ENCODE data around the gene UNC5CL.
"Not testable (repeated sequence)": the region's sequence is repeated elsewhere in the genome, so short reads cannot be mapped to it uniquely, and the experiment has no call there.

UNC5CL gene

DNA sequence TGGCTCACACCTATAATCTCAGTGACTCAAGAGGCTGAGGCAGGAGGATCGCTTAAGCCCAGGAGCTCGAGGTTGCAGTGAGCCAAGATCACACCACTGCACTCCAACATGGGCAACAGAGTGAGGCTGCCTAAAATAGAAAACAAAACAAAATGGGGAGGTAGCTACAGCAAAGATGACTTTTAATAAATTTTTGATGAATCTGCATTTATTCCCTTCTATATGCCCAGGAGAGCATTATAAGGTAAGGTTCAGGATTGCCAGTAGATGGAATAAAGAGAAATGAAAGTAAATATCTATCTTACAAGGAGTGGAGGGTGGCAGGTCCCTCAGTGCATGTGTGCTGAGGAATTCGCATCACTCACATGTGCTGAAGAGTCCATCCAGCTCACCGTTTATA lies 24.2 kb downstream of the UNC5CL start:
- Histone ChIP-seq H3K9ac (ENCODE audit: insufficient read length, low read depth) (no peak overlapping the region), H3K36me3 (ENCODE audit: insufficient read depth, insufficient read length, low read length) (no peaks in the 10 kb centered on the region), H3K27me3 (ENCODE audit: insufficient read depth, insufficient read length) (no peaks in the 10 kb centered on the region), H3K4me1 (ENCODE audit: insufficient read depth, insufficient read length) (peaks cover 2% of the 10 kb centered on the region), H3K4me3 (ENCODE audit: insufficient read length, low read depth) (no peak overlapping the region), H3K9me3 (ENCODE audit: insufficient read depth, low read length) (no peaks in the 10 kb centered on the region)
- TF ChIP-seq YY1 (IDR thresholded peaks at IDR 0.05; ENCODE audit: insufficient read depth, insufficient read length) (no peak), ZNF274 (IDR thresholded peaks at IDR 0.05; ENCODE audit: low read depth, low read length) (no peak), SUZ12 (IDR thresholded peaks at IDR 0.05; ENCODE audit: extremely low read depth, insufficient read depth, insufficient read length) (no peak)
- DNase-seq (ENCODE audit: low read depth, low spot score), result no peak

DNA sequence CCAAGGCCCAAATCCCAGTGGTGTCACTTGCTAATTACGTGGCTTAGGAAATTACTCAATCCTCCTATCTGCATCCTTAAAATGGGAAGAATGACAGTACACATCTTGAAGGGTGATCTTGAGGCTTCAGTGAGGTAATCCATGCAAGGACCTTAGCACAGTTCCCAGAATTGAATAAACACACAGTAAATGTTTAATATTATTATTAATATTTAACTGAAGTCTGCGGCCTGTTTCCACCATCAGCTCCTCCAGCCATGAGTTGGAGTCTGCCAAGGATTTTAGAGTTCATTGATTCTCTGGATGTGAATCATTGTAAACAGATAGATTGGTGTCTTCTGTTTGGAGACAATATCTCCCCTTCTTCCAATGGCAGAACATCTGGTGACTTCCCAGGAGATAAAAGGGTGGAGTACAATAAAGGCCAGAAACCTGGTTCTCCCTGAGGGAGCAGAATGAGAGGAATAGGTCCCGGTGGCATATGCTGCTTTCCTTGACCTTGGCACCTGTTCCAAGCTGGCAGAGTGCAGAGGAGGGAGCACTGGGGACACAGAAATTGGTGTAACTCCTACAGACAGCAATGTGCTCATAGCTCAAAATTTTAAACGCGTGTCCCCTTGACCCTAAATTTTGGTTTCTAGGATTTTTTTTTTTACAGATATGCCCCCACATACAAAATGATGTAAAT lies 25.4 kb downstream of the UNC5CL start:
- no peaks in the 10 kb centered on the region for H3K9me3 ChIP-seq (ENCODE audit: insufficient read depth, low read length)
- no peak overlapping the region for H3K9ac ChIP-seq (ENCODE audit: insufficient read length, low read depth)
- peaks cover 2% of the 10 kb centered on the region for H3K4me1 ChIP-seq (ENCODE audit: insufficient read depth, insufficient read length)
- H3K27me3 ChIP-seq (ENCODE audit: insufficient read depth, insufficient read length), result no peaks in the 10 kb centered on the region
- DNase-seq (ENCODE audit: low read depth, low spot score), result no peak
- H3K36me3 ChIP-seq (ENCODE audit: insufficient read depth, insufficient read length, low read length), result no peaks in the 10 kb centered on the region
- TF ChIP-seq ZNF274 (IDR thresholded peaks at IDR 0.05; ENCODE audit: low read depth, low read length) (no peak), YY1 (IDR thresholded peaks at IDR 0.05; ENCODE audit: insufficient read depth, insufficient read length) (no peak), SUZ12 (IDR thresholded peaks at IDR 0.05; ENCODE audit: extremely low read depth, insufficient read depth, insufficient read length) (no peak)
- no peak overlapping the region for H3K4me3 ChIP-seq (ENCODE audit: insufficient read length, low read depth)

DNA sequence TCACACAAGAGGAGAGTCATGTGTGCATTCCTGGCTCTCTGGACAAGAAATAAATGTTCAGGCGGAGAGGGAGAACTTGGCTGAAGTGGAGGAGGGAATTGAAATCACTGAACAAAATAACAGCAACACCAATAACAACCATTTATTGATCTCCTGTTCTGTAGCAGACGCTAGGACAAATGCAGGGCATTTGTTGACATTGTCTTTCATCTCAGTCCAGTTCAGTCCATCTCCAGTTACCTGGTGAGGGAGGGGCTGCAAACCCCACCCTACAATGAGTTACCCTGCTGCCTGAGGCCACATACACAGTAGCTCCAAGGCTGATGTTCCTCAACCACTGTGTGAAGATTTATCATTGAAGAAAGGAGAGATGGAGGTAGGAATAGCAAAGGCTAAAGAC lies 27.3 kb downstream of the UNC5CL start:
- no peak for TF ChIP-seq YY1 (IDR thresholded peaks at IDR 0.05; ENCODE audit: insufficient read depth, insufficient read length)
- no peak for TF ChIP-seq ZNF274 (IDR thresholded peaks at IDR 0.05; ENCODE audit: low read depth, low read length)
- no peak for TF ChIP-seq SUZ12 (IDR thresholded peaks at IDR 0.05; ENCODE audit: extremely low read depth, insufficient read depth, insufficient read length)
- peaks cover 2% of the 10 kb centered on the region for H3K4me1 ChIP-seq (ENCODE audit: insufficient read depth, insufficient read length)
- H3K4me3 ChIP-seq (ENCODE audit: insufficient read length, low read depth), result no peak overlapping the region
- H3K9ac ChIP-seq (ENCODE audit: insufficient read length, low read depth), result no peak overlapping the region
- DNase-seq (ENCODE audit: low read depth, low spot score), result no peak
- no peaks in the 10 kb centered on the region for H3K9me3 ChIP-seq (ENCODE audit: insufficient read depth, low read length)
- H3K36me3 ChIP-seq (ENCODE audit: insufficient read depth, insufficient read length, low read length), result no peaks in the 10 kb centered on the region
- no peaks in the 10 kb centered on the region for H3K27me3 ChIP-seq (ENCODE audit: insufficient read depth, insufficient read length)

DNA sequence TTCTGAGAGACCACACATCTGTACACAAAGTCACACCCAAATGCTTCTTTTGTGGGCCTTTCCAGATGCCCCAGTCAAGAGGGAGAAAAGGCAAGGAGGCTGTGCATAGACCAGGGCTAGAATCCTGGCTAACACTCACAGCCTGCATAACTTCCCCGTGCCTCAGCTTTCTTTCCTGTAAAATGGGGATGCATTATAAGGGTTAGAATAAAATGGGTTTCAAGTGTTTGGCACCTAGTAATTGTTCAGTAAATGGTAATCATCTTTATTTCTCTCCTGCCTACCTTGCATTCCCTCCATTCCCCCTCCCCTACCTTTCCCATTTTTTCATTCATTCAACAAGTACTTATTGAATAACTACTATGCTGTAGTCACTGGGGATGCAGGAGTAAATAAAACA lies 29.4 kb downstream of the UNC5CL start:
- no peak for DNase-seq (ENCODE audit: low read depth, low spot score)
- H3K27me3 ChIP-seq (ENCODE audit: insufficient read depth, insufficient read length), result no peaks in the 10 kb centered on the region
- no peaks in the 10 kb centered on the region for H3K4me1 ChIP-seq (ENCODE audit: insufficient read depth, insufficient read length)
- H3K36me3 ChIP-seq (ENCODE audit: insufficient read depth, insufficient read length, low read length), result no peaks in the 10 kb centered on the region
- TF ChIP-seq YY1 (IDR thresholded peaks at IDR 0.05; ENCODE audit: insufficient read depth, insufficient read length) (no peak), SUZ12 (IDR thresholded peaks at IDR 0.05; ENCODE audit: extremely low read depth, insufficient read depth, insufficient read length) (no peak), ZNF274 (IDR thresholded peaks at IDR 0.05; ENCODE audit: low read depth, low read length) (no peak)
- H3K9ac ChIP-seq (ENCODE audit: insufficient read length, low read depth), result no peak overlapping the region
- no peak overlapping the region for H3K4me3 ChIP-seq (ENCODE audit: insufficient read length, low read depth)
- H3K9me3 ChIP-seq (ENCODE audit: insufficient read depth, low read length), result no peaks in the 10 kb centered on the region

DNA sequence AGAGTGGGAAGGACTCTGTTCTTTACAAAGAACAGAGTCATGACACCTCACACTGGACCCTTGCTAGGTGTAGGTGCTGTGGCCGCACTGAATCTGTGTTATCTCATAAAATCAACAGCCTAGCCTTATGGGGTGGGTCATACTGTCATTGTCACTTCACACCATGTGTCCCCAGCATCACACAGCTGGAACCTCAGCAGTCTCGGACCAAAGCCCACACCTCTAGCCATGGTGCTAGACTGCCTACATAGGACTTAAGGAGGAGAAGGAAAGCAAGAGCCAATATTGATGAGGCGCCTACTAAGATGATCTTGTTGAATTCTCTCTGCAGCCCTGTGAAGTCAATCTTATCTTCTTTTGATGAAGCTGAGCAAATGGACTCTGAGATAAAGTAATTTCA lies 31.0 kb downstream of the UNC5CL start:
- no peak for TF ChIP-seq ZNF274 (IDR thresholded peaks at IDR 0.05; ENCODE audit: low read depth, low read length)
- no peak for TF ChIP-seq SUZ12 (IDR thresholded peaks at IDR 0.05; ENCODE audit: extremely low read depth, insufficient read depth, insufficient read length)
- no peak for TF ChIP-seq YY1 (IDR thresholded peaks at IDR 0.05; ENCODE audit: insufficient read depth, insufficient read length)
- Histone ChIP-seq H3K4me1 (ENCODE audit: insufficient read depth, insufficient read length) (no peaks in the 10 kb centered on the region), H3K4me3 (ENCODE audit: insufficient read length, low read depth) (no peak overlapping the region), H3K9me3 (ENCODE audit: insufficient read depth, low read length) (no peaks in the 10 kb centered on the region), H3K9ac (ENCODE audit: insufficient read length, low read depth) (no peak overlapping the region), H3K27me3 (ENCODE audit: insufficient read depth, insufficient read length) (no peaks in the 10 kb centered on the region), H3K36me3 (ENCODE audit: insufficient read depth, insufficient read length, low read length) (no peaks in the 10 kb centered on the region)
- DNase-seq (ENCODE audit: low read depth, low spot score), result no peak

DNA sequence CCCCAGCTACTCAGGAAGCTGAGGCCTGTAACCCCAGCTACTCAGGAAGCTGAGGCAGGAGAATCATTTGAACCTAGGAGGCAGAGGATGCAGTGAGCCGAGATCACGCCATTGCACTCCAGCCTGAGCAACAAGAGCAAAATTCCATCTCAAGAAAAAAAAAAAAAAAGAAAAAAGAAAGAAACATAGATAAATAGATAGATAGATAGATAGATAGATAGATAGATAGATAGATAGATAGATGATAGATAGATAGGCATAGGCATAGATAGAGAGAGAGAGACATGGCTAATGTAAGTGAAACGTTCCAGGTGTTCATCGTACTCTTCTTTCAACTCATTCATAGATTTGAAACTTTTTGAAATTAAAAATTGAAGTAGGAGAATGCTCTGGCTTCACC lies 32.0 kb downstream of the UNC5CL start:
- H3K4me3 ChIP-seq (ENCODE audit: insufficient read length, low read depth); H3K9me3 ChIP-seq (ENCODE audit: insufficient read depth, low read length); H3K36me3 ChIP-seq (ENCODE audit: insufficient read depth, insufficient read length, low read length): not testable (repeated sequence)

DNA sequence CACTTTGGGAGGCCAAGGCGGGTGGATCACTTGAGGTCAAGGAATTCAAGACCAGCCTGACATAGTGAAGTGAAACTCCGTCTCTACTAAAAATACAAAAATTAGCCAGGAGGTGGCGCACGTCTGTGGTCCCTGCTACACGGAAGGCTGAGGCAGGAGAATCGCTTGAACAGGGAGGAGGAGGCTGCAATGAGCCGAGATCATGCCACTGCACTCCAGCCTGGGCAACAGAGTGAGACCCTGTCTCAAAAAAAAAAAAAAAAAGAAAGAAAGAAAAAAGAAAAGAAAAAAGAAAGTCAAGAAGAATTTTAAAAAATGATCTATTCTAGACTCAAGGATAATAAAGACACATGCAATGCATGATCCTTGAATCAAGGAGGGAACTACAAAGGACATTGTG lies 32.8 kb downstream of the UNC5CL start:
- H3K9ac ChIP-seq (ENCODE audit: insufficient read length, low read depth); H3K9me3 ChIP-seq (ENCODE audit: insufficient read depth, low read length); H3K4me1 ChIP-seq (ENCODE audit: insufficient read depth, insufficient read length); H3K4me3 ChIP-seq (ENCODE audit: insufficient read length, low read depth); H3K36me3 ChIP-seq (ENCODE audit: insufficient read depth, insufficient read length, low read length); H3K27me3 ChIP-seq (ENCODE audit: insufficient read depth, insufficient read length): not testable (repeated sequence)
- peak; percentile 35 for DNase-seq (ENCODE audit: low read depth, low spot score)

More for the DNA sequence above, 32.0 kb downstream of the UNC5CL start:
- H3K9ac ChIP-seq (ENCODE audit: insufficient read length, low read depth); DNase-seq (ENCODE audit: low read depth, low spot score); H3K4me1 ChIP-seq (ENCODE audit: insufficient read depth, insufficient read length); H3K27me3 ChIP-seq (ENCODE audit: insufficient read depth, insufficient read length): not testable (repeated sequence)

DNA sequence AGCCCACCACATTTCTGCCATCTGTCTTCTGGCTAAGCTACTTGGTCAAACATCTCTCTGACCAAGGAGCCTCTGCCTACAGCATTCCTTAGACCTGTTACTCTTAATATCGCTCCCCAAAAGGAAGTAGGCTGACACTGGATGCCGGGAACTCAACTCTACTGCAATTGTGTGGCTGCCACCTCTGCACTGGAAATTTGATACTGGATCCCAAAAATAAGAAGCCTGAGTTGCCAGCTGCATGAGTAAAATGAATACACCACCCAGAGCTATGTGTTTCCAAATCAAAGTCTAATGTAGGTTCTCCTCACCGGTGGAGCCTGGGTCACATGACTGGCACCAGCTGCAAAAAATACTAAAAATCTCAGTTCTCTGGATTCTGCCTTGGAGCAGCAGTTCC lies 36.9 kb downstream of the UNC5CL start:
- no peak overlapping the region for H3K9ac ChIP-seq (ENCODE audit: insufficient read length, low read depth)
- no peak for TF ChIP-seq SUZ12 (IDR thresholded peaks at IDR 0.05; ENCODE audit: extremely low read depth, insufficient read depth, insufficient read length)
- TF ChIP-seq YY1 (IDR thresholded peaks at IDR 0.05; ENCODE audit: insufficient read depth, insufficient read length), result no peak
- no peak for TF ChIP-seq ZNF274 (IDR thresholded peaks at IDR 0.05; ENCODE audit: low read depth, low read length)
- no peak overlapping the region for H3K4me3 ChIP-seq (ENCODE audit: insufficient read length, low read depth)
- H3K9me3 ChIP-seq (ENCODE audit: insufficient read depth, low read length), result no peaks in the 10 kb centered on the region
- H3K27me3 ChIP-seq (ENCODE audit: insufficient read depth, insufficient read length), result no peaks in the 10 kb centered on the region
- no peak for DNase-seq (ENCODE audit: low read depth, low spot score)
- H3K4me1 ChIP-seq (ENCODE audit: insufficient read depth, insufficient read length), result peaks cover 17% of the 10 kb centered on the region
- H3K36me3 ChIP-seq (ENCODE audit: insufficient read depth, insufficient read length, low read length), result no peaks in the 10 kb centered on the region

Measured in NT2/D1 (cell line).